A549 (cell line): ENCODE data around the gene TSGA10IP.

Experiments used
- EP300 ChIP-seq, 2 experiments: fragments of >200 bp; sonication (Bioruptor Twin); formaldehyde crosslinking; IDR thresholded peaks; 2 replicates in 1 of 2; 3 replicates in 1 of 2; pipeline ENCODE4 v1.6.1; 2016 to 2017
- JUNB ChIP-seq: fragments of >200 bp; sonication (Bioruptor Twin); formaldehyde crosslinking; IDR thresholded peaks from 2 replicates; pipeline ENCODE4 v1.6.1; 2016
- POLR2A ChIP-seq: IDR thresholded peaks from 2 replicates; pipeline ENCODE4 v1.6.1; 2012; ENCODE audit warnings: mild to moderate bottlenecking, low read length
- POLR2AphosphoS2 ChIP-seq: conservative IDR thresholded peaks from 2 replicates; pipeline ENCODE4 v1.6.1; 2012; ENCODE audit warnings: low read length, improper control_type of control experiment, inconsistent platforms
- RAD21 ChIP-seq, 2 experiments: fragments of >200 bp in 1 of 2; sonication (Bioruptor Twin) in 1 of 2; formaldehyde crosslinking in 1 of 2; IDR thresholded peaks in 1 of 2; conservative IDR thresholded peaks in 1 of 2; 2 replicates in 1 of 2; 3 replicates in 1 of 2; pipeline ENCODE4 v1.6.1; 2012 to 2018; ENCODE audit warnings: inconsistent platforms in 1 of 2
- SMC3 ChIP-seq: fragments of >200 bp; sonication (Bioruptor Twin); formaldehyde crosslinking; IDR thresholded peaks from 3 replicates; pipeline ENCODE4 v1.6.1; 2018; ENCODE audit warnings: inconsistent platforms
- TF ChIP-seq, protein P1 (sequence below): fragments of >200 bp; sonication (Bioruptor Twin); formaldehyde crosslinking; IDR thresholded peaks from 3 replicates; pipeline ENCODE4 v1.5.1; 2016
- TF ChIP-seq, protein P2 (sequence below): IDR thresholded peaks from 2 replicates; pipeline ENCODE4 v1.6.1; 2012

DNA sequence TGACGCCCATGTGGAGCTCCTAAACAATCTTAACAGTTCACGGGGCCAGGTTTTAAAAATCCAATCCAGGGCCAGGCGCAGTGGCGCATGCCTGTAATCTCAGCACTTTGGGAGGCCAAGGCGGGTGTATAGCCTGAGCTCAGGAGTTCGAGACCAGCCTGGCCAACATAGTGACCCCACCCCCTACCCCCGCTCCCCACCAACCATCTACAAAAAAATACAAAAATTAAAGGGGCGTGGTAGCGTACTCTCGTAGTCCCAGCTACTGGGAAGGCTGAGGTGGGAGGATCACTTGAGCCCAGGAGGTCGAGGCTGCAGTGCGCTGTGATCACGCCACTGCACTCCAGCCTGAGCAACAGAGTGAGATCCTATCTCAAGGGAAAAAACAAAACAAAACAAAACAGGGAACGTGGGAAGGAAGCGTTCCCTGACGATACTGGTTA lies 15.6 kb downstream of the TSGA10IP start:
- TF ChIP-seq, protein P1, sequence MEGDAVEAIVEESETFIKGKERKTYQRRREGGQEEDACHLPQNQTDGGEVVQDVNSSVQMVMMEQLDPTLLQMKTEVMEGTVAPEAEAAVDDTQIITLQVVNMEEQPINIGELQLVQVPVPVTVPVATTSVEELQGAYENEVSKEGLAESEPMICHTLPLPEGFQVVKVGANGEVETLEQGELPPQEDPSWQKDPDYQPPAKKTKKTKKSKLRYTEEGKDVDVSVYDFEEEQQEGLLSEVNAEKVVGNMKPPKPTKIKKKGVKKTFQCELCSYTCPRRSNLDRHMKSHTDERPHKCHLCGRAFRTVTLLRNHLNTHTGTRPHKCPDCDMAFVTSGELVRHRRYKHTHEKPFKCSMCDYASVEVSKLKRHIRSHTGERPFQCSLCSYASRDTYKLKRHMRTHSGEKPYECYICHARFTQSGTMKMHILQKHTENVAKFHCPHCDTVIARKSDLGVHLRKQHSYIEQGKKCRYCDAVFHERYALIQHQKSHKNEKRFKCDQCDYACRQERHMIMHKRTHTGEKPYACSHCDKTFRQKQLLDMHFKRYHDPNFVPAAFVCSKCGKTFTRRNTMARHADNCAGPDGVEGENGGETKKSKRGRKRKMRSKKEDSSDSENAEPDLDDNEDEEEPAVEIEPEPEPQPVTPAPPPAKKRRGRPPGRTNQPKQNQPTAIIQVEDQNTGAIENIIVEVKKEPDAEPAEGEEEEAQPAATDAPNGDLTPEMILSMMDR = no peak
- TF ChIP-seq, protein P2, sequence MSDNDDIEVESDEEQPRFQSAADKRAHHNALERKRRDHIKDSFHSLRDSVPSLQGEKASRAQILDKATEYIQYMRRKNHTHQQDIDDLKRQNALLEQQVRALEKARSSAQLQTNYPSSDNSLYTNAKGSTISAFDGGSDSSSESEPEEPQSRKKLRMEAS = no peak
- TF ChIP-seq JUNB (no peak), SMC3 (no peak), RAD21 (conservative IDR thresholded peaks at IDR 0.05 in 1 of 2, IDR thresholded peaks at IDR 0.05 in 1 of 2) (no peak), POLR2AphosphoS2 (no peak), POLR2A (no peak), EP300 (IDR thresholded peaks at IDR 0.05) (no peak)
